Memory B cell (primary cell): ENCODE measurements around the gene CDC14A.

ENCODE experiments used
- ATAC-seq: fragments of 150-1000 bp; cut with Tn5 transposase; 2 replicates; pipeline ENCODE4 v1.10.0; 2021; ENCODE audit warnings: low read depth, mild to moderate bottlenecking, moderate library complexity
- DNase-seq, 2 donors: peaks; one replicate each; pipeline ENCODE4 v3.0.0; 2022; ENCODE audit warnings: low spot score in 2 of 2
- H3K27ac Mint-ChIP-seq: one replicate; pipeline ENCODE4 v1.8.0; 2022; ENCODE audit warnings: mild to moderate bottlenecking, moderate library complexity, mixed read lengths
- H3K27me3 Mint-ChIP-seq: one replicate; pipeline ENCODE4 v1.8.0; 2022; ENCODE audit warnings: mixed read lengths
- H3K36me3 Mint-ChIP-seq: one replicate; pipeline ENCODE4 v1.8.0; 2022; ENCODE audit warnings: mild to moderate bottlenecking, mixed read lengths
- H3K4me1 Mint-ChIP-seq: one replicate; pipeline ENCODE4 v1.8.0; 2022; ENCODE audit warnings: mixed read lengths
- H3K4me3 Mint-ChIP-seq: one replicate; pipeline ENCODE4 v1.8.0; 2022; ENCODE audit warnings: mild to moderate bottlenecking, moderate library complexity, mixed read lengths
- H3K9me3 Mint-ChIP-seq: one replicate; pipeline ENCODE4 v1.8.0; 2022; ENCODE audit warnings: mixed read lengths

CDC14A gene

DNA sequence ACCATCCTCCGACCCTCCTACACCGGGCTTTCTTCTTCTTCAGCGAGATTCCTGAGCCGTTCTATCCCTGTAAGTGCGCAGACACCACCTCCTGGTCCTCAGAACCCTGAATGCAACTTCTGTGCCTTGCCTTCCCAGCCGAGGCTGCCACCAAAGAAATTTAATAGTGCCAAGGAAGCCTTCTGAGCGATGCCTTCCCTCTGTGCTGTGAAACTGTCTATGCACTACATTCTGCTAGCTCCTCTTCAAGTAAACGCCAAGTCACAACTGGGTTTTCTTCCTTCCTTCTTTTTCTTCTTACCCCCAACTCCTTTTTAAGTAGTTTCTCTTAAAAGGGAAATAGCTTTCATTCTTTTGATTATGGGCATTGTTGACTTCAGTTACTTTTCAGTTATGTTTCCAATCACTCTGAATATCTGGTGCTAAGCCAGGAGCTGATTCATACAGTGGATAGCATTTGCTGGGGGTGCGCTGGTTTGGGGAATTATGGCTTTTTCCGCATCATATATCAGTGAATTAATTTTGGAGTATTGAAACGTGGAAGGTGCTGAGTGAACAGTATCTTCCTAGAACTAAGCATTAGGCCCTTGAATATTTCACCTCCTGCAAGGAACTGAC lies 147.0 kb downstream of the CDC14A start:
- Mint-ChIP-seq H3K4me3 (no peak overlapping the region), H3K27ac (no peak overlapping the region), H3K9me3 (no peaks in the 10 kb centered on the region), H3K36me3 (peaks cover 44% of the 10 kb centered on the region), H3K27me3 (no peaks in the 10 kb centered on the region), H3K4me1 (no peaks in the 10 kb centered on the region)
- DNase-seq (no peak), ATAC-seq (no peak)

DNA sequence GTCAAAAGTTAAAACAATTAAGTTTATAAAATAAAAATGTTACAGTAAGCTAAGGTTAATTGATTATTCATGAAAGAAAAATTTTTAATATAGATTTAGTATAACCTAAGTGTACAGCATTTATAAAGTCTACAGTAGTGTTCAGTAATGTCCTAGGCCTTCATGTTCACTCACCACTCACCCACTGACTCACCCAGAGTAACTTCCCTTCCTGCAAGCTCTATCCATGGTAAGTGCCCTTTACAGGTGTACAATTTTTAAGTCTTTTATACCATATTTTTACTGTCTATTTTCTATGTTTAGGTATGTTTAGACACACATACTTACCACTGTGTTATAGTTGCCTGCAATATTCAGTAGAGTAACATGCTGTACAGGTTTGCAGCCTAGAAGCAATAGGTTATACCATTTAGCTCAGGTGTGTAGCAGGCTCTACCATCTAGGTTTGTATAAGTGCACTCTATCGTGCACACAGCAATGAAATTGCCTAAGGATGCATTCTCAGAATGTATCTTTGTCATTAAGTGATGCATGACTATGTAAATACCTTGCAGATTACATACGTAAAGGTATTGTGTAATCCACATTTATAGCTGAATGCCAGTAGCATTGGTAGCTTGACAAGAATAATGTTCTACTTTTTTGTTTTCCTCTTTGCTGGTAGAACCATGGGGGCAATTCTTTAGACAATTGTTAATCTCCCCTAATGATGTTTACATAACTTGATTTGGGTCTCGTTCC lies 149.9 kb downstream of the CDC14A start:
- Mint-ChIP-seq H3K27ac (no peak overlapping the region), H3K4me3 (no peak overlapping the region), H3K27me3 (no peaks in the 10 kb centered on the region), H3K36me3 (peaks cover 41% of the 10 kb centered on the region), H3K4me1 (no peaks in the 10 kb centered on the region), H3K9me3 (no peaks in the 10 kb centered on the region)
- DNase-seq (no peak), ATAC-seq (no peak)

DNA sequence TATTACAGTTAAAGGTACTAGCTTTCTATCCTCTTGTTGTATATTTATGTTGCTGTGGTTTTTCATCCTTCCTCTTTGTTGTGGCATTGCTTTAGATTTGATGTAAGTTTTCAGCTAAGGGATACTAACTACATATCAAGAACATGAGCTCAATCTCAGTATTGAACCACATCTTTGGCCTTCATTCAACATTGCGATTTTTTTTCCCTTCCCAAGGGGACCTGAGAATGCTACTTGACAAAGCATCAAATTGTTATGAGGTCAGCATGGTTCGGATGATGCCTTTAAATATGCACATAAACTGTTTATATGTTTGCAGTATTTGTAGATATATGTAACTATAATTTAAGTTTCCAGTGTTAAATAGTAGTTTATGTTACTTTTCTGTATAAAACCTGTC lies 153.9 kb downstream of the CDC14A start:
- H3K4me3 Mint-ChIP-seq: no peak overlapping the region
- peaks cover 28% of the 10 kb centered on the region for H3K36me3 Mint-ChIP-seq
- ATAC-seq (no peak), DNase-seq (no peak)
- no peaks in the 10 kb centered on the region for H3K4me1 Mint-ChIP-seq
- H3K27ac Mint-ChIP-seq: no peak overlapping the region
- no peaks in the 10 kb centered on the region for H3K9me3 Mint-ChIP-seq
- H3K27me3 Mint-ChIP-seq: no peaks in the 10 kb centered on the region

DNA sequence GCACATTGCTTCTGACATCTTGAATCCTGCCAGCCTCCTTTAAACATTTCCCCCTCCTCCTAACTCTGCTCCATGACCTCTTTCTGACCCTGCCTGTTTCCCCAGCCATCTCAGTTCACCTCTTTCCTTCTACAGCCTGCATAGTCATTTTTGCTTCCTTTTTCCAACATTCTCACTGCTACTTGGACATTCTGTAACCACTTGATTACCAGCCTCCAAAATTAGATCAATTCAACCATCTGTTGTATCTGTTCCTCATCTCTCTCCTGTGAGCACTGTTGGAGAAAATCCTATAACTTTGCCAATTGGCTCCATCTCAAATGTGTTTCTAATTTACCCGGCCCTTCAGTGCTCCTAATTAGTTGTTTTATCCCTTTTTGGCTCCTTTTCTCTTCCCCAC lies 158.1 kb downstream of the CDC14A start:
- DNase-seq: no peak

DNA sequence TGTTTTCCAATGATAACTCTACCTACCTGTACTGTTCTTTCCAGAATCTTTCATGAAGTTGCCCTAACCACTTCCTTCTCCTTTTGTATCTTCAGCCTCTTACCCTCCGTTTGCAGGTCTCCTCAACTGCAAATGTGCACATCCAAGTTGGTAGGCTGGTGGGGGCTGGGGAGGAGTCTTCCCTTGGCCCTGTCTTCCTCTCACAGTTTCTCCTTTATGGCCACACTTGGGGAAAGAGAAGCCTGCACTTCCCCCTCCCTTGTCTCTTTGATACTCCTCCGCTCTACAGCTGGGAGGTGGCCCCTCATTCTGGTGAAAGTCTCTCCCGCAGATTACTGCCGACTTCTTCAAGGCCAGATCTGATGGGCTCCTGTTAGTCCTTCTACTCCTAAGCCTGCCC lies 158.8 kb downstream of the CDC14A start:
- no peaks in the 10 kb centered on the region for H3K27me3 Mint-ChIP-seq
- H3K4me3 Mint-ChIP-seq: no peak overlapping the region
- no peak for DNase-seq
- H3K36me3 Mint-ChIP-seq: peaks cover 12% of the 10 kb centered on the region
- H3K9me3 Mint-ChIP-seq: no peaks in the 10 kb centered on the region
- ATAC-seq: no peak
- H3K27ac Mint-ChIP-seq: no peak overlapping the region
- H3K4me1 Mint-ChIP-seq: no peaks in the 10 kb centered on the region

More for the DNA sequence above, 158.1 kb downstream of the CDC14A start:
- H3K27ac Mint-ChIP-seq: no peak overlapping the region
- no peaks in the 10 kb centered on the region for H3K27me3 Mint-ChIP-seq
- no peak overlapping the region for H3K4me3 Mint-ChIP-seq
- H3K36me3 Mint-ChIP-seq: peaks cover 16% of the 10 kb centered on the region
- ATAC-seq: no peak
- no peaks in the 10 kb centered on the region for H3K9me3 Mint-ChIP-seq
- H3K4me1 Mint-ChIP-seq: no peaks in the 10 kb centered on the region

DNA sequence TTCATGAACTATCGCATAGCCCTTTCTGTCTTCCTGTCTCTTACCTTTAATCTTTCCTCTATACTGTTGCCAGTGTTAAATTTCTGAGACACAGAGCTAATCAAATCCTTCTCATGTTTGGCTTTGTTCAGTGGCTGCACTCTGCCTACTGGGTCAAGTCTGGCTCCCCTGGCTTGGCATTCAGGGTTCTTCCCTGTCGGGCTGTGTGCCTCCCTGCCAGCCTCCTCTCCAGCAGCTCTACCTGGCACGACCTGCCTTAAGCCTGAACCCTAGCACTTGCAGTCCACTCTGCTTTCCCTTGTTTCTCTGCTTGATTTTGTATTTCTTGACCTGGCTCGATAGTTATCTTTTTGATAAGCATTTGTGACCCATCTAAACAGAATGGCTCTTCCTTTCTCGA lies 159.5 kb downstream of the CDC14A start:
- H3K4me1 Mint-ChIP-seq: no peaks in the 10 kb centered on the region
- no peaks in the 10 kb centered on the region for H3K27me3 Mint-ChIP-seq
- no peak for ATAC-seq
- H3K36me3 Mint-ChIP-seq: peaks cover 10% of the 10 kb centered on the region
- no peak for DNase-seq
- no peak overlapping the region for H3K27ac Mint-ChIP-seq
- H3K9me3 Mint-ChIP-seq: no peaks in the 10 kb centered on the region
- H3K4me3 Mint-ChIP-seq: no peak overlapping the region

DNA sequence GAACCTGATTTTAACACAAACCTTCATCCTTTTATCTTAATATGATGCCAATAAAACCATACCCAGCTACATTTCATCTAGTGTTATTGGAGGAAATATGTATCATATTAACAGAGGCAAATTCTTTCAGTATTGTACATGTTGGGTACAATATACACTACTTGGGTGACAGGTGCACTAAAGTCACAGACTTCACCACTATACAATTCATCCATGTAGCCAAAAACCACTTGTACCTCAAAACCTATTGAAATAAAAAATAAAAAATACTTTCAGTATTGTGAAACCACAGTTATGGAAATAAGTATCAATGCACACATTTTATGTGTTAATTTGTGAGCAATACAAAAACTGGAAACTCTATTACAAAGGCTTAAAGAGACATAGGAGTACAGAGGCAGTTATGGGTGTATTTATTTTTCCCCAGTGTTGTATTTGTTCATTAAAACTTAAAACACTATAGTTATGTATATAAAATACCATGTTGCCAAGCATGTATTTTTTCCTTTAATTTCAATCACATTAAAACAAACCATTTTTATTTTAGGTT lies 160.6 kb downstream of the CDC14A start:
- no peak overlapping the region for H3K27ac Mint-ChIP-seq
- peaks cover 9% of the 10 kb centered on the region for H3K36me3 Mint-ChIP-seq
- no peaks in the 10 kb centered on the region for H3K9me3 Mint-ChIP-seq
- no peaks in the 10 kb centered on the region for H3K27me3 Mint-ChIP-seq
- DNase-seq (no peak), ATAC-seq (no peak)
- no peak overlapping the region for H3K4me3 Mint-ChIP-seq
- no peaks in the 10 kb centered on the region for H3K4me1 Mint-ChIP-seq

DNA sequence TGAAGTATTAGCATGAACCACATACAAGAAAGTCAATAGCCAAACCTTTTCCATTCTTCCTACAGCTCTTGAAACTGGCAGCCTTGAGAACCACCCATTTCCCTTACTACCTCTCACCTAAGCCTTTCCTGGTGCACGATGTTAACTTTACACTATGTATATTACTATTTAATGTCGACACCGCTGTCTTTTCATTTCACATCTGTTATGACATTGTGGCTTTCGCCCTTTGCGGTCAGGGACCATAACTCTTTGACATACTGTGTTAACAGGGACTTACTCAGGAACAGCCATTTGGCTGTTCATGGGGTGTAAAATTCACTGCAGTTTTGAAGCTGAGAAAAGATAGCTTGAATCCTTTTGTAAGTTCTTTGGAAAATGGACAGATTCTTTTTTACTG lies 164.6 kb downstream of the CDC14A start:
- no peaks in the 10 kb centered on the region for H3K9me3 Mint-ChIP-seq
- no peak overlapping the region for H3K27ac Mint-ChIP-seq

DNA sequence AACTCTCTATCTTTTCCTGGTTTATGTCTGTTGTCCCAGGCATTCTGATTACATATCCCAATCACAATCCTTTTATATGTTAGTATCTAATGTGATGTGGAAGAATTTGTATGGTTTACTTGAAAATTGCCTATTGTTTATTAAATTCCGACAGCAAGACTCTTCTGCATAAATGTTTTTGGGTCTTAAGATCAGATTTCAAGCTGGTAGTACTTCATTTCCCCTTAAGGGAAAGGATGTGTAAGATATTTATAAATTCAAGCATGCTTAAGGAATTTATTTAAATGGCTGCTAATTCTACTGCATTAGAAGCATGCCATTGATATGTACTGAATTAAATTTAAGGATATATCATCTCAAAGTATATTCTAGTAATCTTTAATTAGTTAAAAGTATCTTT lies 165.2 kb downstream of the CDC14A start:
- Mint-ChIP-seq H3K36me3 (peaks cover 13% of the 10 kb centered on the region), H3K4me1 (peaks cover 3% of the 10 kb centered on the region), H3K27me3 (no peaks in the 10 kb centered on the region), H3K9me3 (no peaks in the 10 kb centered on the region), H3K27ac (no peak overlapping the region), H3K4me3 (no peak overlapping the region)
- DNase-seq (no peak), ATAC-seq (no peak)

More for the DNA sequence above, 164.6 kb downstream of the CDC14A start:
- no peak overlapping the region for H3K4me3 Mint-ChIP-seq
- no peaks in the 10 kb centered on the region for H3K27me3 Mint-ChIP-seq
- H3K36me3 Mint-ChIP-seq: peaks cover 13% of the 10 kb centered on the region
- DNase-seq (no peak), ATAC-seq (no peak)
- H3K4me1 Mint-ChIP-seq: no peaks in the 10 kb centered on the region

DNA sequence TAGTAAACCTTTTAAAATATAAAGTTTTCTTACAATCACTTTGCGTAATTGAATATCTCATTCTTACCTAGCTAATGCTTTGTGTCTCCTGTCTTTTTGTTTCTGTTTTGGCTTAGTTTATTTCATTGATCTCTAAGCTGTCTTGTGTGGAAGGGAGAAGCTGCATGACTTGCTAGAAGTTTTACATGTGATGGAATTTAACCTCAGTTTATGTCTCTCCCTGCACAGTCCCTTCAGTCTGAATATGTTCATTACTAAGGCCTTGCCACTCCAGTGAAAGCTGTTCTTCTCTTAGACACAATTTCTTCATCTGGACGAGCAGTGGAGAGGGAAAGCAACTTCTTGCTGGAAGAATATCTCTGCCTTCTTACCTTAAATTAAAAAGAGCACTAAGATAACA lies 165.7 kb downstream of the CDC14A start:
- H3K36me3 Mint-ChIP-seq: peaks cover 13% of the 10 kb centered on the region
- ATAC-seq (no peak), DNase-seq (no peak)
- no peaks in the 10 kb centered on the region for H3K9me3 Mint-ChIP-seq
- H3K4me1 Mint-ChIP-seq: peaks cover 5% of the 10 kb centered on the region
- no peaks in the 10 kb centered on the region for H3K27me3 Mint-ChIP-seq
- H3K27ac Mint-ChIP-seq: no peak overlapping the region
- no peak overlapping the region for H3K4me3 Mint-ChIP-seq

DNA sequence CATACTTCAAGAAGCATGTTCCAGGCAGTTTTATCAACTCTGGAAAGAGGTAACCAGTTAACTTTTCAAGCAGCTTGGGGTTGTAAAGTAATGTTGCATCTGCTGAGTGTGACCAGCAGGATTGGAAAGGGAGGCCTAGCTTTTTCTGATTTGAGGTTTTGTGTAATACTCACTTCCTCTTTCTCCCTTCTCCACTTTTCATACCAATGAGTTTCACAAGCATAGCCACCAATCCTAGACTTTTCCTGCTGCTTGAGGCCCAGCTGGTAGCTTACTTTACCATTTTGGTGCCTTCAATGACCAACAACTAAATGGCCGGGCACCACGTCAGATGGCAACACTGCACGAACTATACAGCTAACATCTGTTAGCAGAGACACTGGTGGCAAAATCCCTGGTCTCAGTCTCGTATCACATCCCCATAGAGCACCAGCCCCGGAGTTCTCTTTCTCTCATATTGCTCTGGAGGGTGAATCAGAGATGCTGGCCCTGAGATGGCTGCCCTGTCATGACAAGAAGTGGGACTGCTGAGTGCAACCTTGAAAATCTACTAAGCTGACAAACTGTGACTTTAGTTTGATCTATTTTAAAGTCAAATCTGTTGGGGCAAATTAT lies 170.8 kb downstream of the CDC14A start:
- H3K9me3 Mint-ChIP-seq: no peaks in the 10 kb centered on the region
- H3K4me3 Mint-ChIP-seq: no peak overlapping the region
- H3K27ac Mint-ChIP-seq: peak overlapping the region; percentile 49
- ATAC-seq (peak; percentile 89), DNase-seq (no peak)
- peaks cover 8% of the 10 kb centered on the region for H3K36me3 Mint-ChIP-seq
- H3K4me1 Mint-ChIP-seq: peaks cover 10% of the 10 kb centered on the region
- no peaks in the 10 kb centered on the region for H3K27me3 Mint-ChIP-seq

DNA sequence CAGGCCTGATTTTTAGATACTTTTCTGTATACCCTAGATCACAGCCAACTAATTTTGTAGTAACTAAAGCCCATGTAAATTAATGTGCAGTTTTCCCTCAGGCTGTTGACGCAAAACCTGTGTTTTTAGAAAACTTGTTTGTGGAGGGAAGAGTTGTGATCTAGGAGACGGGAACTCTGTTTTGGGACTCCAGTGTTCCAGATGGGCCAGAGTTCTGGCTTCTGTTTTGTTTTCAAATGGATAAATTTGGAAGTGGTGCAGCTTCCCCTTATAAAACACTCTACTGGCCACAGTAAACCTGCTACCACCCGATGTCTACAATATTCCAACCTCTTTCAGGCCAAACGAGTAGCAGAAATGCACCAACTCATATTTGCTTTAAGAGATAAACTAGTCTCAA lies 172.0 kb downstream of the CDC14A start:
- Mint-ChIP-seq H3K36me3 (peaks cover 4% of the 10 kb centered on the region), H3K27me3 (no peaks in the 10 kb centered on the region), H3K9me3 (no peaks in the 10 kb centered on the region), H3K27ac (no peak overlapping the region), H3K4me3 (no peak overlapping the region), H3K4me1 (peaks cover 10% of the 10 kb centered on the region)
- no peak for ATAC-seq
- DNase-seq: no peak

DNA sequence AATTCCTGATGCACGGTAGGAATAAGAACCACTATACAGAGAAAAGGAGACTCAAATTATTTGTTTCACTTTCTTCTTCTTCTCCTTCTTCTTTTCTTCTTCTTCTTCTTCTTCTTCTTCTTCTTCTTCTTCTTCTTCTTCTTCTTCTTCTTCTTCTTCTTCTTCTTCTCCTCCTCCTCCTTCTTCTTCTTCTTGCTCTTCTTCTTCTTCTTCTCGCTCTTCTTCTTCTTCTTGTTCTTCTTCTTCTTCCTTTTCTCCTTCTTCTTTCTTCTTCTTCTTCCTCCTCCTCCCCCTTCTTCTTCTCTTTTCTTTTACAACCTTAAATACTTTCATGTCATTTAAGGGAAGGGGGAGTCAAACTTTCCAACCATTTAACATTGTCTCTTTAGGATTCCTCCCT lies 174.6 kb downstream of the CDC14A start:
- peaks cover 10% of the 10 kb centered on the region for H3K4me1 Mint-ChIP-seq
- ATAC-seq (no peak), DNase-seq (no peak)
- no peaks in the 10 kb centered on the region for H3K9me3 Mint-ChIP-seq
- H3K27ac Mint-ChIP-seq: no peak overlapping the region
- H3K4me3 Mint-ChIP-seq: no peak overlapping the region
- peaks cover 2% of the 10 kb centered on the region for H3K36me3 Mint-ChIP-seq
- peaks cover under 1% of the 10 kb centered on the region for H3K27me3 Mint-ChIP-seq

DNA sequence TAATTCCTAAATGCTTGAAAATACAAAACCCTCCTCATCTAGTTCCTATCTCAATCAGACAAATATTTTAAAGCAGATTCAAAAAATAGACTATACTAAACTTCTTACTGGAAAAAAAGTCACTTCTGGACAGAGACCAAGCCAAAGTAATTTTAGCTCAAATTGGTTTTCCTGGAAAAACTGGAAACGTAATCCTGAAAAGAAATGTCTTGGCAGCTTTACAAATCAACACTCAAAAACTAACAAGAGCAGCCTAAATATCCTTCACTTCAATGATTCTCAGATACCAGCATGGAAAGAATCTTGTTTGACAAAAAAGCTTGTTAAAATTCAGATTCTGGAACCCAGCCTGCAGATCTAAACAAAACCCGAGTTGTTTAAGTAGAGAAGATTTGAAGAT lies 176.6 kb downstream of the CDC14A start:
- Mint-ChIP-seq H3K4me1 (no peaks in the 10 kb centered on the region), H3K27ac (no peak overlapping the region), H3K4me3 (no peak overlapping the region), H3K27me3 (peaks cover 5% of the 10 kb centered on the region), H3K36me3 (peaks cover 2% of the 10 kb centered on the region), H3K9me3 (no peaks in the 10 kb centered on the region)
- ATAC-seq: no peak
- DNase-seq: no peak
